ENCODE results near the gene FEM1C.

Gene FEM1C

DNA sequence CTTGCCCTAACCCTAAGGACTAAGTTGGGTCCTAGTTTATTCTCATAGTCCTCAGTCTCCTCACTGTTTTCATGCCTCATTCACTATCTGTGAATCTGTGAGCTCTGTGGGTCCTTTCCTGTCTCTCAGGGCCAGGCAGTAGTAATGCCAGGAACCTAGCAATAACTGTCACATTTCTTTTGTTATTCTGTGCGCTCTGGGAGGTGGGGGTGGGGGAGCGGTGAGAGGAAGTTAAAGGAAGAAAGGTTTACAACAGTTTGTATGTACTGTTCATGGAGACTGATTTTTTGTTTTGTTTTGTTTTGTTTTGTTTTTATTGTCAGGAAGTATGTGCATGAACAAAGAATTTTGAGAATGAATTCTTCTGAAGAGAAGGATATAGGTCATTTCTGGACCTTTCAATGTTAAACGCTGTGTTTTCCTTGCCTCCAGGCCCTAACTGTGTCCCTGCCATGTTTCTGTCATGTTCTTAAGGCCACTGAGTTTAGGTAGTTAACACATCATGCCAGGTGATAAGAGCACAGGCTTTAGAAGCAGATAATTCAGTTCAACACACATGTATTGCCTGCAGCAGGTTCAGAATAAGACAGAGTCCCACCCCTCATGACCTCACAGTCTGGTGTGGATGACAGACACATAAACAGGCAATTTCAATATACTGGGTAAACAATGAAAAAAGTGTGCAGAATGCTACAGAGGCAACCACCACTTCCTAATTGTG, 13.3 kb upstream of the FEM1C start:
- DNase-seq: no peak

DNA sequence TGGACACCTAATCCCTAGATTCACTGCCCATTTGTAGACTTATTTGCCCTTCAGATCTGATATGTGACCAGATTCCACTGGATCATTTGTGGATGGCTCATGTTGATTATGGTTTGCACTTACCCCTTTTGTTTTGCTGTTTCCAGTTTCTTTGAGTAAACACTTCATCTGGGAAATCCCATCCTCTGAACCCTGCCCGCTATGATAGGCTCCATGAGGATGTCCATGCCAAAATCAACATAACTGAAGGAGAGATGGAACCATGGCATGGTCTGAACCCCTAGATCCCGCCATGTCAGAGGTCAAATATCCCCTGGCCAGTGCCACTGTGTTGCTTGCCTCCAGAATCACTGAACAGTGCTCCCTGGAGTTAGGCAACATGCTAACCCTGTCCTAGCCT, 11.7 kb upstream of the FEM1C start:
- DNase-seq: no peak

DNA sequence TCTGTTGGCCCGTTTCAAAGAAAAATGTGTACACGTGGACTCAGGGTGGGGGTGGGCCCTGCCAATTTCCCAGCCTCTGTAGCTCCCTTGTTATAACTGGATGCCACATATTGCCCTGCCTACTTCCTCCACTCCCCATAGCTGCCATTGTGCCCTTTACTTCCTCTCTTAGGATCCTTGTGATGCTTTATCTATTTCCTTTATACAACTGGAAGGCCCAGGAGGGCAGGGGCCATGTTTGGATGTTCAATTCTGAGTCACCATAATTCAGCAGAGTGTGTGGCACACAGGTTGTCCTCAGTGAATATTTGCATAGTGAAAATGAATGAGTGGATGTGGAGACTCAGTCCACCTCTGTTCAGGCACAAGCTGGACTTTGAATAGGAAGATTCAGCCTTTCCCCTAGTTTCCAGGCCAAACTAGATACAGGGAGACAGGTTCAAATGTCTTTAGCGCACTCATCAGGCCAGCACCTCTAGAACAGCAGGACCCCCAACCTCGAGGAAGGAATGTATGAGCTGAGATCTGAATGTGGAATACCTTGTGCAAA, 10.6 kb upstream of the FEM1C start:
- no peak for DNase-seq

GRCh38 chr5:115553082-115553481, 8.5 kb upstream of the FEM1C start:
- no peak for DNase-seq

DNA sequence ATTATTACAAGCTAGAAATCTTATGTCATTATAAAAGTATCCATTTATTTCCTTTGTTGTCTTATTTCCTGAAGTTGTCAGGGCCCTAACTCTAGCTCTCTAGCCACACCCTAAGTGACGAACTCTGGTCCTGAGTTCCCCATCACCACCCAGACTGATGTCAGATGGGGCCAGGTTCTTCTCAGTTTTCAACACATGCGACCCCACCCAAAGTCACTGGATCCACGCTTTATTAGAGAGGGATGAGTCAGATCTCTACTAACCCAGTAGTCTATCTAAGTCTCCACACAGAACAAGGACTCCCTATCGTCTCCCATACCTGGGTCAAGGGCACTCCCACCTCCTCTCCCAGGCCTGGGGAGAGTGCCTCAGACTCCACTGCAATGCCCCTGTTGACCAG, 6.8 kb upstream of the FEM1C start:
- peak; percentile 54 for DNase-seq

DNA sequence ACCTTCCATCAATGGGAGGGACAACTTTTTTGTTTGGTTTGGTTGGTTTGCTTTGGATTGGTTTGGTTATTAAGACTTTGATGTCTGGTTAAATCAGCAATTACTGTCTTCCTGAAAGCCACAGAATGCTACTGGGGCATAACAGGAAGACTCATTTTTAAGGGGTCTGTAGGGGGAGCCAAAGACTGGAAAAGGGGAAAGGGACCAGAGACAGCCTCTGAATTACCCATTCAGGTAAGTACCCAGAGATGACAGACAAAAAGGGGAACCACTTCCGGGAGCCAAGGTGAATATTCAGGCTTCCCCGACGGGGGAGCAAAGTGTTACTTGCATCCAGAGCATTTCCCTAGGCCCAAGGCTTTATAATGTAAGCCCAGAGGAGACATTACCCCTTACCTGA, 4.6 kb upstream of the FEM1C start:
- DNase-seq: no peak

GRCh38 chr5:115548683-115549082, 4.1 kb upstream of the FEM1C start:
- no peak for DNase-seq

DNA sequence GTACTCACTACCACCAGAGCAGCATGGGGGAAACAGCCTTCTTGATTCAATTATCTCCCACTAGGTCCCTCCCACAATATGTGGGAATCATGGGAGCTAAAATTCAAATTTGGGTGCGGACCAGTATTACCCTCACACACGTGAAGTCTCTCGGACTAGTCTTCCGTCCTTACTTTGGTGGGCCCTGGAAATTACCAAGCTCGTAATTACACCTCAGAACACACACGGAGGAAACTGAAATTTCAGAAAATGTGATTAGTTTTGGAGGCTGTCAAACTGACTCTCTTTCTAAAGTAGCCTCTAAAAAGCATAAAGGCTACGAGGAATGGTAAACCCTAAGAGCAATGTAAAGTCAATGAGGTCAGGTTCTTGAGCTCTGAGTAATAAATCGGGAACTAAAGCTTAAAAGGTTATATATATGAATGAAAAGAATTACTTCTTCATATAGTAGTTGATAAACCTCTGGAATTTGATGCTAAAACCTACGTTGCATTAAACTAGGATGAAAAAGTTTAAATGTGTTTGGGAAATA, 842 bp upstream of the FEM1C start:
- no peak for DNase-seq

GRCh38 chr5:115544043-115544435, 536 bp downstream of the FEM1C start:
- peak; percentile 62 for DNase-seq

- no peak for DNase-seq
Measured at GRCh38 chr5:115543365-115544042, 1.1 kb downstream of the FEM1C start.

DNA sequence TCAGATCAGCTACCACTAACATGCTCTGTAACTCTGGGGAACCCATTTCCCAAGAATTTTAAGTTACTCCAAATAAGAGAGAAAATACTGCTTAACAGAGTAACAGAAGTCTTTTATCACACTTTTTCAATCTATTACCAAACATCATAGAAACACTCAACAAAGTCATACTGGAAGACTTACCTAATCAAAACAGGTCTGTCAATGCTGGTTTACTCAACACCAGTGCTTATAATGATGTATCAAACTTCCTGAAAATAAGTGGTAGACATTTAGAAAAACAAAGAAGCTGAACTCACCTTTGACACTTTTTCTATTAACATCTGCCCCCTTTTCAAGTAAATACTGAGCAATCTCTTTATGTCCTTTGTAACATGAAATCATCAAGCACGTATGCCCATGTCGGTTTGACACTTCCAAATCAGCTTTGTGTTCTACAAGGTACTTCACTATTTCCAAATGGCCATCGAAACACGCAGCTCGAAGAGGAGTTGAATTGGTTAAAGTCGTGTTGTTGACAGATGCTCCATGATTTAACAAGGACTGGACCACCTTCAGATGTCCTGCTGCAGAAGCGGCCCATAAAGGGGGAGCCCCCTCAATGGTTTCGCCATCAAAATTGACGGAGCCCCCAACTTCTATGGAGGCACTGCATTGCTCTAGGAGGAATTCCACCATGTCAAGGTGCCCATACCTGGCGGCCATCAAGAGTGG, 1.8 kb downstream of the FEM1C start:
- no peak for DNase-seq

- no peak for DNase-seq
Measured at GRCh38 chr5:115542086-115542485, 2.5 kb downstream of the FEM1C start.

GRCh38 chr5:115541611-115542010, 3.0 kb downstream of the FEM1C start:
- DNase-seq: no peak

DNA sequence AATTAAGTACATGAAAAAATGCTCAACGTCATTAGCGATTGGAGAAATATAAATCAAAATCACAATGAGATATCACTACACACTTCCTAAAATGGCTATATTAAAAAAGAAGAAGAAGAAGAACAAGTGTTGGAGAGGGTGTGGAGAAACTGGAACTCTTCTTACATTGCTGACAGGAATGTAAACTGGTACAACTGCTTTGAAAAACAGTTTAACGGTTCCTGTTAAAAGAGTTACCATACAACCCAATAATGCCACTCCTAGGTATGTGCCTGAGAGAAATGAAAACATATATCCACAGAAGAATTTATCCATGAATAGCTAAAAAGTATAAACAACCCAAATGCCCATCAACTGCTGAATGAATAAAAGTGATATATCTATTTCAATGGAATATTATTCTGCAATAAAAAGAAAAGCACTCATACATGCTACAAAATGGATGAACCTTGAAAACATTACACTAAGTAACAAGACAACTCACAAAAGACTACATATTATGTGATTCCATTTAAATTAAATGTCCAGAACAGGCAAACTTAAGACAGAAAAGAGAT, 9.0 kb downstream of the FEM1C start:
- DNase-seq: no peak

DNA sequence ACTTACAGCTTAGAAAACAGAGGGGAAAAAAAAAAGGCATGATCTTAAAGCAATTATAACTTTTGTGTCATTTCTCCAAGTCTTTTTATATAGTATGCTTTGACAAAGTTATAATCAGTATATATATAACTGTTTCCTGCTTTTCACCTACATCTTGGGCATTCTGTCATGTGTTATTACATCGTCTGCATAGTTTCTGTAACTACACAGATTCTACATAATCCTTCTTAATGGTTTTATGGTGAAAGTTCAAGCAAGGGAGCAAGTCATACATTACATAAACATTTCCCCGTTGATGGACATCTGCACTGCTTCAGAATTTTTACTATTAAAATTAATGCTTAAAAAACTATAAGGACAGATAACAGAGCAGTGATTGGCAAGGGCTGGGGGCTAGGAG, 12.1 kb downstream of the FEM1C start:
- no peak for DNase-seq

- no peak for DNase-seq
Measured at GRCh38 chr5:115531787-115532367, 12.7 kb downstream of the FEM1C start.

- no peak for DNase-seq
Measured at GRCh38 chr5:115531380-115531779, 13.2 kb downstream of the FEM1C start.

- no peak for DNase-seq
Measured at GRCh38 chr5:115530426-115530825, 14.1 kb downstream of the FEM1C start.

GRCh38 chr5:115526604-115527003, 18.0 kb downstream of the FEM1C start:
- no peak for DNase-seq

DNA sequence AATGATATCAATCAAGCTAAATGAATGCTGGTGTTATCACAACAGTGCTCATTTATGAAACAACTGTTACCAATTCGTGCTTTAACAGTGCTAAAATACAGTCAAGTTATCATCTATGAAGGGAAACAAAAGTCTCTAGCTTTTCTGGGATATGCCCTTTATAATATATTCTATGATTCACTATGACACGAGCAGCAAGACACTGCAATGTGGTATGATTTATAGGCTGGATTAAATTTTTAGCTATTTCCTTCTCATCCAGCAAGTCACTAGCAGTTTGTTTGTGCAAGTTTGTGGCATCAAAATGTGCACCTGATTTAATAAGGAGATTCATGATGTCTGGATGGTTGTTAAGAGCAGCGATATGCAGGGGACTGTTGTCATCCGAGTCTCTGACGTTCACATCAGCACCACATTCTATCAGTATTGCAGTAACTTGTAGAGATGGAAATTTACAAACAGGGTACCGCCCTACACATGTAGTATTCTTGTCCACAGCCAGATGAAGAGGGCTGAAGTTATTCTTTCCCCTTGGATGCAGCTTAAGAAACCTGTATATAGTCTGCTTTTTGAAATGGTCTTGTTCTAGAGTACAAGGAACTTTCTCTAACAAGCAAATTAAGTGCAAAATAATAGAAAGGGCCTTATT, 20.3 kb downstream of the FEM1C start:
- no peak for DNase-seq

DNA sequence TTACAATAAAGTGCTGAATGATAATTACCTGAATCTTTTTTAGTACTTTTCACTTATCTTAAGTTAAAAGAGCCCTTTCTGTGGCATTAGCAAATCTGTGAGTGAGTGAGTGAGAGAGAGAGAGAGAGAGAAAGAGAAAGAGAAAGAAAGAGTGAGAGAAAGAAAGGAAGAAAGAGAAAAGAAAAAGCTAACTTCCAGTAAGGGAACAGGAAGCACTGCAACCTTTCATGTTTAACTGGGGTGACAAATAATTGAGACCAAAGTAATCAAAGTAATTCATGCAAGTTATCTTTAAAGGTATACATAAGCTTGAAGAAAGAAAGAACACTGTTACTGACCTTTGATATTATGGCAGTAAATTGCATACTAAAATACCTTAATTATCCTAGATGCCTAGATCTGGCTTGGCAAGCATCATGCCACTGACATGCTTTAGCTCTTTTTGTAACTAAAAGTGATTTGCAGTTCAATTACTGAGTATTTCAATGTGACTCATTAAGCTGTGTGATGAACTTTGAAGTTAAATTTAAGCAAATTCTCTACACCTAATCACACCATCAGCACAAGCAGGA, 21.7 kb downstream of the FEM1C start:
- no peak for DNase-seq

DNA sequence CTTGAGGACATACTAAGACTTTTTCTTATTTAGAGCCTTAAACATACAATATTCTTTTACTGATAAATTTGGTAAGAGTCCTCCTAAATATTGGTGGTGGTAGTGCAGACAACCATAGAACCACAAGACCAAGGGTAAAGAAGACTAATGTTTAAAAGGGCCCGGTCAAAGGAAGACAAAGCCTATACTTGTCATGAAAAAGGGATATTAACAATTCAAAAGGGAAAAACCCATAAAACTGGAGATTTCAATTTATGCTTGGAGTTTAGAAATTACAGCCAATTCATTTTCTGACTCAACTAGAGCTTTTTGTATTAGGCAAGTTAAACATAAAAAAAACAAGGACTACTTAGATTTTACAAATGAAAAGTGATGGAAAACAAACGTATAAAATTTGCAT, 24.4 kb downstream of the FEM1C start:
- DNase-seq: no peak

Data from CD4-positive, alpha-beta T cell treated with Interferon gamma for 1 hour (primary cell).